ENCODE data around the gene CDH23.

CDH23 gene

DNA sequence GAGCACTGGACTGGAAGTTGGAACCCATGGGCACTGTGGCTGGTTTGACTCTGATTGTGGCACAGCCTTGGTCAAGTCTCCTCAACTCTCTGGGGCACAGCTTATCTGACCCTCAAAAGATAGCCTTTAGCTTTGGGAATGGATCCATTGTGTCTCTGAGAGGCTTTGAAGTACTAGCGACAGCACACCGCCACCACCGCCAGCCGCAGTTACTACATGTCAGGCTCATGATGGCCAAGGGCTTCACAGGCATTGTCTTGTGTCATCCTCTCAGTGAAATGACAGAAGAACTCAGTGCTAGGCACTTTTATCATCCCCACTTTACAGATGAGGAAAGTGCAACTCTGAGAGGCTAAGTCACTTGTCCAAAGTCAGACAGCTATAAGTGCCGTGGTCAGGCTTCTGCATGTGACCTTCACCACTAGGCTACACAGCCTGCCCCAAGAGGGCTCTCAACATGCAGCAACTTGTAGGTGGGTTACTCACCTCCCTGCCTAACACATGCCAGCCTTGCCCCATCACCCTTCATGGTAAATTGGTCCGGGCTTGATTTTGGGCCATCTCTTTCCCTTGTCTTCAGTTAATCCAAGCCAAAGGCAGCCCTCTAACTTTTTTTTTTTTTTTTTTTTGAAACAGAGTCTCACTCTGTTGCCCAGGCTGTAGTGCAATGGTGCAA, 278.7 kb downstream of the CDH23 start:
- H3K4me1 ChIP-seq (ENCODE audit: control insufficient read depth, insufficient read depth, low read length): no peaks in the 10 kb centered on the region
- no peak overlapping the region for H3K9ac ChIP-seq (ENCODE audit: low read depth, low read length)
- no peaks in the 10 kb centered on the region for H3K36me3 ChIP-seq (ENCODE audit: control insufficient read depth, insufficient read depth, low read length)
- no peaks in the 10 kb centered on the region for H3K27me3 ChIP-seq (ENCODE audit: control insufficient read depth, insufficient read depth, low read length)
- no peak overlapping the region for H3K4me3 ChIP-seq (ENCODE audit: low read depth, low read length)
- no peaks in the 10 kb centered on the region for H3K9me3 ChIP-seq (ENCODE audit: control insufficient read depth, insufficient read depth, low read length)
- H3K27ac ChIP-seq (ENCODE audit: low read depth, low read length): no peak overlapping the region

DNA sequence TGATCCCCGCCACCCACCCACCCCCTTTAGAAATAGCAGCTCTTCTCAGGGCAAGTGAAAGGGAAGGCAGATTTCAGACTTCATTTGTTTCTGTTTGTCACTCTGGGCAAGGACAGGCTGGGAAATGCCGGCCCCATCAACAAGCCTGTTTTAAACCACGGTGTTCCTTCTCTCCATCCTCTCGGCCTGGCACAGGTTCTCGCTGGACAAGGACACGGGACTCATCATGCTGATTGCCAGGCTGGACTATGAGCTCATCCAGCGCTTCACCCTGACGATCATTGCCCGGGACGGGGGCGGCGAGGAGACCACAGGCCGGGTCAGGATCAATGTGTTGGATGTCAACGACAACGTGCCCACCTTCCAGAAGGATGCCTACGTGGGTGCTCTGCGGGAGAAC, 280.5 kb downstream of the CDH23 start:
- no peaks in the 10 kb centered on the region for H3K36me3 ChIP-seq (ENCODE audit: control insufficient read depth, insufficient read depth, low read length)
- H3K4me3 ChIP-seq (ENCODE audit: low read depth, low read length): no peak overlapping the region
- H3K9ac ChIP-seq (ENCODE audit: low read depth, low read length): no peak overlapping the region
- no peaks in the 10 kb centered on the region for H3K27me3 ChIP-seq (ENCODE audit: control insufficient read depth, insufficient read depth, low read length)
- no peaks in the 10 kb centered on the region for H3K4me1 ChIP-seq (ENCODE audit: control insufficient read depth, insufficient read depth, low read length)
- H3K9me3 ChIP-seq (ENCODE audit: control insufficient read depth, insufficient read depth, low read length): no peaks in the 10 kb centered on the region
- no peak overlapping the region for H3K27ac ChIP-seq (ENCODE audit: low read depth, low read length)

DNA sequence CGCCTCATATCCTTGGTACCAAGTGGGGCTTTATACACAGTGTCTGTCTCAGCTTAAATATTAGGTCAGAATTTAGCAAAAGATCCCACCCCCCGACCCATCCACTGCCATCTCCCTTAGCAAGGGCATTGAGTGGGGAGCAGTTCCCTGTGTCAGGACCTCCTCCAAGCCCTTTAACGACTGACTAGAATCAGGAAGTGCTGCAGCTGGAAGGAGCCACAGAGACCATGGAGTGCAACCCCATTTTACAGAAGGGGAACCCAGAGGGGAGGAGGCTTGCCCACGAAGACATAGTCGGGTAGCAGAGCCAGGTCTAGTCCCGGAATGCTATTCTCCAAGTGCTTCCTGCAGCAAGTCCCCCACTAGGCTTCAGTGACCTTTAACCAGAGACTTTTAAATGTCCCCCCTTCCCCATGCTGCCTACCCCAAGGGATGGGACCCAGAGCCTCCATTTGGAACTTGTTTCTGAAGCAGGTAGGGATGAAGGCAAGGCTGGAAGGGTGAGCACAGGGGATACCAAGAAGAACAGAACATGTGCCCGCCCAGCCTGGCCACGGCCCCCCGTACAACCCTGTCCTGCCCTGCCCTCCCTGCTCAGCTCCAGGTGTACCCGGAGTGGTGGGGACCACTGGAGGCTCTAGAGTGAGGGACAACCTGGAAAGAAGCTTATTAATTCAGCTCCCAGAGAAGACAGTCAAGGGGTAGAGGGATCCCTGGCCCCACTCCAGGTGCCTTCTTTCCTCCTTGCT, 281.5 kb downstream of the CDH23 start:
- Histone ChIP-seq H3K4me1 (ENCODE audit: control insufficient read depth, insufficient read depth, low read length) (no peaks in the 10 kb centered on the region), H3K27me3 (ENCODE audit: control insufficient read depth, insufficient read depth, low read length) (no peaks in the 10 kb centered on the region), H3K4me3 (ENCODE audit: low read depth, low read length) (no peak overlapping the region), H3K9ac (ENCODE audit: low read depth, low read length) (no peak overlapping the region), H3K27ac (ENCODE audit: low read depth, low read length) (no peak overlapping the region), H3K36me3 (ENCODE audit: control insufficient read depth, insufficient read depth, low read length) (no peaks in the 10 kb centered on the region), H3K9me3 (ENCODE audit: control insufficient read depth, insufficient read depth, low read length) (no peaks in the 10 kb centered on the region)

DNA sequence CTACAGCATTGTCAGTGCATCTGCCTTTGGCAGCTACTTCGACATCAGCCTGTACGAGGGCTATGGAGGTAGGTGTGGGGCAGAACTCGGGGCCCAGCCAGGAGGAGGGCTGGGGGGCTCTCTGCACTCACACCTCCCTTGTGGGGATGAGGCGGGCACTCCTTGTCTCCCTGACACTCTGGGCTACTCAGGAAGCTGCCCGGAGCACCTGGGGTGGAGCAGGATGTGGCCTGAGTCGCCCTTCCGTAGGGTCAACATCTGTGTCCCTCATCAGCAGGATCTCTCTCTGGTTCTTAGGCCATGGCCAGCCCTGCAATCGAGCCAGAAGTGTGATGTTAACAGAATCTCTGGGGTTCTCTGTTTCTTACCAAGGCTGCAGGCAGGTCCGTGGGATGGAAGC, 282.7 kb downstream of the CDH23 start:
- Histone ChIP-seq H3K36me3 (ENCODE audit: control insufficient read depth, insufficient read depth, low read length) (no peaks in the 10 kb centered on the region), H3K27me3 (ENCODE audit: control insufficient read depth, insufficient read depth, low read length) (no peaks in the 10 kb centered on the region), H3K9me3 (ENCODE audit: control insufficient read depth, insufficient read depth, low read length) (no peaks in the 10 kb centered on the region), H3K4me1 (ENCODE audit: control insufficient read depth, insufficient read depth, low read length) (no peaks in the 10 kb centered on the region), H3K27ac (ENCODE audit: low read depth, low read length) (no peak overlapping the region), H3K9ac (ENCODE audit: low read depth, low read length) (no peak overlapping the region), H3K4me3 (ENCODE audit: low read depth, low read length) (no peak overlapping the region)

DNA sequence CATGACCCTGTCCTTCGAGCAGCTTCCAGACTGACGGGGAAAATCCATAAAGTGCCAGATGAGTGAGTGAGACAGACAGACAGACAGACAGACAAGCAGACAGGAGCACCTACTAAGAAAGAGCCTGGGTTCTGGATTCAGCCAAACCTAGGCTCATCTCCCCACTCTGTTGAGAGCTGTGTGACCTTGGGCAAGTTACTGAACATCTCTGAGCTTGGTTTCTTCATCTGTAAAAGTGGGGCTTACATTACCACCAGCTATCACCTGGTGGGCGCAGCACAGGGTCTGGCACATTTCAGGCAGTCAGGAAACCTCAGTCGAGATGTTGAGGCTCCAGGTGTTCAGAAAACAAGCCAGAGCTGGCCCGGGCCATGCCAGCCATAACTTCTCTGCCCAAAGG, 285.3 kb downstream of the CDH23 start:
- Histone ChIP-seq H3K4me1 (ENCODE audit: control insufficient read depth, insufficient read depth, low read length) (peaks cover 17% of the 10 kb centered on the region), H3K4me3 (ENCODE audit: low read depth, low read length) (no peak overlapping the region), H3K27me3 (ENCODE audit: control insufficient read depth, insufficient read depth, low read length) (no peaks in the 10 kb centered on the region; the same call in 1 of the 2 replicates), H3K36me3 (ENCODE audit: control insufficient read depth, insufficient read depth, low read length) (no peaks in the 10 kb centered on the region), H3K27ac (ENCODE audit: low read depth, low read length) (no peak overlapping the region), H3K9me3 (ENCODE audit: control insufficient read depth, insufficient read depth, low read length) (no peaks in the 10 kb centered on the region), H3K9ac (ENCODE audit: low read depth, low read length) (no peak overlapping the region)

DNA sequence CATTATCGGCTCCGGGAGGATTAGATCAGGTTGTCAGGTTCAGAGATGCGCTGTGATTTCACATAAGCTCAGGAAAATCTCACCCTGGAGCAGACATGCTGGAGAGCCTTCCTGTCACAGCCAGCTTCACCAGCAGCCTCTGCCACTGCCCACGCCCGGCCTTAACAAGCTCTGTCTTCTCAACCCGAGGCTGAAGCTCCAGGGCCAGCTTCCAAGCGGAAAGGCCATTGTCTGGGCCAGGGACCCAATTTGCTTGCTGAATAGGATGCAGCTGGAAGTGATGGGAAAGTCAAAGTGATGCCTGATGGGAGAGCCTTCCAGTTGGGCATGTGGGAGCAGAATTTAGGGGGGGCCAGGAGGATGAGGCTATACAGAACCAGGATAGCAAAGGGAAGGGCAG, 286.6 kb downstream of the CDH23 start:
- Histone ChIP-seq H3K36me3 (ENCODE audit: control insufficient read depth, insufficient read depth, low read length) (no peaks in the 10 kb centered on the region), H3K27ac (ENCODE audit: low read depth, low read length) (no peak overlapping the region), H3K9me3 (ENCODE audit: control insufficient read depth, insufficient read depth, low read length) (no peaks in the 10 kb centered on the region), H3K4me3 (ENCODE audit: low read depth, low read length) (no peak overlapping the region), H3K27me3 (ENCODE audit: control insufficient read depth, insufficient read depth, low read length) (no peaks in the 10 kb centered on the region; the same call in 1 of the 2 replicates), H3K9ac (ENCODE audit: low read depth, low read length) (no peak overlapping the region), H3K4me1 (ENCODE audit: control insufficient read depth, insufficient read depth, low read length) (peaks cover 17% of the 10 kb centered on the region)

DNA sequence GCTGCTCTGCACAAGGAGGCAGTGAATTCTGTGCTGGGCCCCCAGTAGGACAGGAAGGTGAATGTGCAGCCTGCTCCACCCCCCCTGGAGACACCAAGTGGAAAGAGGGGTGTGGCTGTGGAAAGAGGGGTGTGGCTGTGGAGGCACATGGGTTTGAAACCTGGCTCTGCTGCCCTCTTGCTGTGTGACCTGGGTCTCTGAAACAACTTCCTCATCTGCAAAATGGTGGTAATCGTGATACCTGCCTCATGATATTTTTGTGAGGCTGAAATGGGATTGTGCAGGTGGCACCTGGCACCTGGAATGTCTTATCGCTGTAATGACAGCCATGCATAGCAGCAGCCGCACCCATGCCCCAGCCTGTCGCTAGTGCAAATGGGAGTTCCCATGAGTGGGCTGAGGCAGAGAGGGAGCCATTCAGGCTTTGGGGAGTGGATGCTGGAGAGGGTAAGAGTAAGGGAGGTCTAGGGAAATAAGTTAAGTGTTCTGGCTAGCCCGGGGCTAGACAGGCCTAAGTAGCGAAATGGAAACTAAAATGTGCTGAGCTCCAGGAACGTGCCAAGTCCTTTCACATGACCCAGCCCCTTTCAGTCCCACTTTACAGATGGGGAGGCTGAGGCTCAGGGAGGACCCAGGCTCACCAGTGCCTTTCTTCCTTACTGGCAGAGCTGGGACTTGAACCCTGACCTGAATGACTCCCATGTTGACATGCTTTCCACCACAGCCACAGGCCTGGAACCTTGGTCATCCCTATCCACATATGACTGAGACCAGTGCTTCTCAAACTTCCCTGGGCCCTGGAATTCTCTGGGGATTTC, 287.8 kb downstream of the CDH23 start:
- Histone ChIP-seq H3K9ac (ENCODE audit: low read depth, low read length) (no peak overlapping the region), H3K27me3 (ENCODE audit: control insufficient read depth, insufficient read depth, low read length) (no peaks in the 10 kb centered on the region; the same call in 1 of the 2 replicates), H3K4me3 (ENCODE audit: low read depth, low read length) (no peak overlapping the region), H3K36me3 (ENCODE audit: control insufficient read depth, insufficient read depth, low read length) (no peaks in the 10 kb centered on the region), H3K27ac (ENCODE audit: low read depth, low read length) (no peak overlapping the region), H3K4me1 (ENCODE audit: control insufficient read depth, insufficient read depth, low read length) (peaks cover 17% of the 10 kb centered on the region), H3K9me3 (ENCODE audit: control insufficient read depth, insufficient read depth, low read length) (no peaks in the 10 kb centered on the region)

DNA sequence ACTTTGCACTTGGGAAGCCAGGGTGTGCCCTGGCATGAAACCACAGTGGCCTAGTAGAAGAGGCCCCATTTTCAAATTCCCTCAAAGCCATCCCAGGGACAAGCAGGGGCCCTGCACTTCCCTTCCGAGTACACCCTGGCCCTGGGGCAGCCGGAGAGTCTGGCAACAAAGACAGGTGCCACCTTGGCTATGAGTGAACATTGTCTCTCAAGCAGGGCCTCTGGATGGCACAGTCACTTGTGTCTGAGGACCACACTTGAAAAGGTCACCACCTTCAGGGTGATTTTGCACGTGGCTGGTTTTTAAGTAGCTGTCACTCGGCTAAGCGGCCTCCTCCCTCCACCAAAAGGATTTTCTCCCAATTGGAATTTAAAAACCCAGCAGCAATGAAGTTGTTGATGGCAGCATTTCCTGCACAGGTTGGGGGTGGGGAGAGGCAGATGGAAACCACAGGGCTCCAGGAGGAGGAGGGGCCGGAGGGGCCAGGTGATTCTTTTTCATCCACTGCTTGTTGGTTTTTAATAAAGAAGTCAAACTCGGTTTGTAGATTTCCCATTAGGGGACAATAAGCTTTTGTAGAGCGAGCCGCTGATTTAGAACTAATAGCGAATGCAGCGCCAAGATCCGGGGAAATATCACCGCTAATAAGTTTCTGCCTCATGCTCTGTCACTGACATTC, 289.0 kb downstream of the CDH23 start:
- Histone ChIP-seq H3K36me3 (ENCODE audit: control insufficient read depth, insufficient read depth, low read length) (no peaks in the 10 kb centered on the region), H3K27me3 (ENCODE audit: control insufficient read depth, insufficient read depth, low read length) (no peaks in the 10 kb centered on the region; the same call in 1 of the 2 replicates), H3K9ac (ENCODE audit: low read depth, low read length) (no peak overlapping the region), H3K27ac (ENCODE audit: low read depth, low read length) (no peak overlapping the region), H3K9me3 (ENCODE audit: control insufficient read depth, insufficient read depth, low read length) (no peaks in the 10 kb centered on the region), H3K4me1 (ENCODE audit: control insufficient read depth, insufficient read depth, low read length) (peaks cover 17% of the 10 kb centered on the region), H3K4me3 (ENCODE audit: low read depth, low read length) (no peak overlapping the region)

DNA sequence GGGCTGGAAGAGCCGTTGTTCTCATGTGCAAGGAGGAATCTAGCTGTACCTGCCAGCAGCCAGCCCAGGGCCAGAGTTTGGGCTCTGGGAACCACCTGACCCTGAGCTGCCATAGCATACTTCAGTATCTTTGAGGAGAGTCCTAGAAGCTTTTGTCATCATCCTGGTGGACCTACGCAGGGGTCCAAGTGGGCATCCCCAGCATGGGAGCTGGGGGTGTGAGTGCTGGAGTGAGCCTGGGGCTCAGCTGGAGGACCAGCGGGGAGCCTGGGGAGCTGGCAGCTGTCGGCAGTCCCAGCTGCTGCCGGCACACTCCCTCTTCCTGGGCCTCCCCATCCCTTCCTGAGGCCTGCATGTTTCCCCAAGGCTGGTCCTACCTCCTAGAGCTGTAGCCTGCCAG, 290.4 kb downstream of the CDH23 start:
- H3K9me3 ChIP-seq (ENCODE audit: control insufficient read depth, insufficient read depth, low read length): no peaks in the 10 kb centered on the region

DNA sequence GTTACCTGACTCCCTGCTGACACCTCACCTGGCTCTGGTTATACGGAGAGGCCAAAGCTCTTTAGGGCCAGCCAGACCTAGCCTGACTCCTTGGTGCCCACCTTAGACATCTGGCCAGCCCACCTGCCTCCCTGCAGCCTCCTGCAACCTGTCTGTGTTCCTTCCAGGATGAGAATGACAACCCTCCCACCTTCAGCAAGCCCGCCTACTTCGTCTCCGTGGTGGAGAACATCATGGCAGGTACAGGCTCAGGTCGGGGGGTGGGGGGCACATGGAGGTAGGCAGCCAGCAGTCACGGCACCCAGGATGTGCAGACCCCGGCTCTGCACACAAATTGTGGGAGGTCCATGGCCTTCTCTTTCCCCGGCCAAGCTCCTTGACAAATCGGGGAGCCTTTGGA, 290.8 kb downstream of the CDH23 start:
- Histone ChIP-seq H3K27ac (ENCODE audit: low read depth, low read length) (no peak overlapping the region), H3K9ac (ENCODE audit: low read depth, low read length) (no peak overlapping the region), H3K27me3 (ENCODE audit: control insufficient read depth, insufficient read depth, low read length) (no peaks in the 10 kb centered on the region; the same call in 1 of the 2 replicates), H3K4me3 (ENCODE audit: low read depth, low read length) (no peak overlapping the region), H3K4me1 (ENCODE audit: control insufficient read depth, insufficient read depth, low read length) (peaks cover 17% of the 10 kb centered on the region), H3K36me3 (ENCODE audit: control insufficient read depth, insufficient read depth, low read length) (no peaks in the 10 kb centered on the region), H3K9me3 (ENCODE audit: control insufficient read depth, insufficient read depth, low read length) (no peaks in the 10 kb centered on the region)

More for the DNA sequence above, 290.4 kb downstream of the CDH23 start:
- no peak overlapping the region for H3K27ac ChIP-seq (ENCODE audit: low read depth, low read length)
- H3K27me3 ChIP-seq (ENCODE audit: control insufficient read depth, insufficient read depth, low read length): no peaks in the 10 kb centered on the region; the same call in 1 of the 2 replicates
- peaks cover 17% of the 10 kb centered on the region for H3K4me1 ChIP-seq (ENCODE audit: control insufficient read depth, insufficient read depth, low read length)
- H3K4me3 ChIP-seq (ENCODE audit: low read depth, low read length): no peak overlapping the region
- H3K36me3 ChIP-seq (ENCODE audit: control insufficient read depth, insufficient read depth, low read length): no peaks in the 10 kb centered on the region
- no peak overlapping the region for H3K9ac ChIP-seq (ENCODE audit: low read depth, low read length)
